MCF 10A (cell line): ENCODE results near the gene HAP1. TPM values are rescaled to one million over a fixed set of nuclear protein-coding genes. Genes with fewer than 3 reads are reported as not detected.

Experiments
- BruUV-seq: library from RNA; stranded (reverse); fragments of 400-500 nt; replicated peaks from 2 replicates; lab custom pipeline; 2021; lab: Mats Ljungman, UMichigan
- CTCF ChIA-PET: fragments of 300-600 bp; sonication (Branson Sonifier 250); formaldehyde crosslinking; extraction: SDS; loops from one replicate; lab custom pipeline; 2021; ENCODE audit warnings: antibody characterized with exemption, inconsistent platforms; lab: Yijun Ruan, JAX
- POLR2A ChIA-PET: fragments of 300-600, 350-650 bp; sonication (Branson Sonifier 250); formaldehyde crosslinking; extraction: SDS; loops from one replicate; lab custom pipeline; 2020; ENCODE audit warnings: antibody characterized with exemption, inconsistent platforms; lab: Yijun Ruan, JAX
- DNase-seq: peaks from one replicate; pipeline ENCODE4 v3.0.0-alpha.2; 2018; ENCODE audit not compliant: unreplicated experiment
- H3K27ac Mint-ChIP-seq: one replicate; pipeline ENCODE4 v1.8.0; 2022; ENCODE audit warnings: mild to moderate bottlenecking, low read depth, mixed read lengths; ENCODE audit not compliant: unreplicated experiment
- H3K27me3 Mint-ChIP-seq: one replicate; pipeline ENCODE4 v1.8.0; 2022; ENCODE audit warnings: mixed read lengths; ENCODE audit not compliant: insufficient read depth, unreplicated experiment
- H3K36me3 Mint-ChIP-seq: one replicate; pipeline ENCODE4 v1.8.0; 2022; ENCODE audit warnings: mild to moderate bottlenecking, moderate library complexity, mixed read lengths; ENCODE audit not compliant: insufficient read depth, unreplicated experiment
- H3K4me1 Mint-ChIP-seq: one replicate; pipeline ENCODE4 v1.8.0; 2022; ENCODE audit warnings: mixed read lengths; ENCODE audit not compliant: insufficient read depth, unreplicated experiment
- H3K4me3 Mint-ChIP-seq: one replicate; pipeline ENCODE4 v1.8.0; 2022; ENCODE audit warnings: mild to moderate bottlenecking, moderate library complexity, mixed read lengths; ENCODE audit not compliant: unreplicated experiment
- H3K9me3 Mint-ChIP-seq: one replicate; pipeline ENCODE4 v1.8.0; 2022; ENCODE audit warnings: mixed read lengths; ENCODE audit not compliant: unreplicated experiment
- intact Hi-C: fragments of 100-400 bp; cut with micrococcal nuclease; formaldehyde crosslinking; loops from 2 replicates; pipeline ENCODE4 v1.14.1; 2022
- total RNA-seq: library from RNA; stranded (reverse); gene quantifications from 2 replicates; pipeline ENCODE4 v1.2.3, GENCODE V29; 2022
- TF ChIP-seq, protein P1 (sequence below): fragments of 200-600 bp; IDR thresholded peaks from one replicate; pipeline ENCODE4 v1.8.0; 2022; ENCODE audit warnings: antibody characterized with exemption, mild to moderate bottlenecking; ENCODE audit not compliant: unreplicated experiment

HAP1 gene
- total RNA-seq, 1 experiment from 2014 or later = 0.37 TPM

DNA sequence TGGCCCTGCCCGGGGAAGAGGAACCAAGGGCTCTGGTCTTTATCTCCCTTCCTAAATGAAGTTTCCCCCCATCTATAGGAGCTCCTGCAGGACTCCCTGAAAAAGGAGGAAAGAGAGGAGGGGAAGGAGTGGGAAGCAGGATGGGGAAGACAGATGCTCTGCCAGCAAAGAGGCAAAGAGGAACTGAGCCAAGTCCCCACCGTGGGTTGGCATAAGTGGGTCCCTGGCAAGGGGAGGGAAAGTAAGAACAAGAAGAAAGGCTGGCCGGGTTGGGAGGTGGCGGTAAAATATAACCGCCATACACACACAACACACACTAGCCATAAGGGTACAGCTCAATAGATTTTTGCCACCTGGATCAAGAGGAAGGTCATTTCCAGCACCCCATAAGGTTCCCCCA is 51.8 kb downstream of the HAP1 start:
- Mint-ChIP-seq H3K27ac (no peak overlapping the region), H3K27me3 (no peaks in the 10 kb centered on the region), H3K4me3 (no peak overlapping the region), H3K9me3 (no peaks in the 10 kb centered on the region), H3K36me3 (peaks cover 6% of the 10 kb centered on the region), H3K4me1 (peaks cover 15% of the 10 kb centered on the region)
- BruUV-seq = no TSS peak
- TF ChIP-seq, protein P1, sequence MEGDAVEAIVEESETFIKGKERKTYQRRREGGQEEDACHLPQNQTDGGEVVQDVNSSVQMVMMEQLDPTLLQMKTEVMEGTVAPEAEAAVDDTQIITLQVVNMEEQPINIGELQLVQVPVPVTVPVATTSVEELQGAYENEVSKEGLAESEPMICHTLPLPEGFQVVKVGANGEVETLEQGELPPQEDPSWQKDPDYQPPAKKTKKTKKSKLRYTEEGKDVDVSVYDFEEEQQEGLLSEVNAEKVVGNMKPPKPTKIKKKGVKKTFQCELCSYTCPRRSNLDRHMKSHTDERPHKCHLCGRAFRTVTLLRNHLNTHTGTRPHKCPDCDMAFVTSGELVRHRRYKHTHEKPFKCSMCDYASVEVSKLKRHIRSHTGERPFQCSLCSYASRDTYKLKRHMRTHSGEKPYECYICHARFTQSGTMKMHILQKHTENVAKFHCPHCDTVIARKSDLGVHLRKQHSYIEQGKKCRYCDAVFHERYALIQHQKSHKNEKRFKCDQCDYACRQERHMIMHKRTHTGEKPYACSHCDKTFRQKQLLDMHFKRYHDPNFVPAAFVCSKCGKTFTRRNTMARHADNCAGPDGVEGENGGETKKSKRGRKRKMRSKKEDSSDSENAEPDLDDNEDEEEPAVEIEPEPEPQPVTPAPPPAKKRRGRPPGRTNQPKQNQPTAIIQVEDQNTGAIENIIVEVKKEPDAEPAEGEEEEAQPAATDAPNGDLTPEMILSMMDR = no peak
- intact Hi-C loops = no loop called here
- CTCF ChIA-PET = interaction anchor here (0.6 to 1.7 kb wide), 2 partner anchors 13 to 861 kb away, joined by 3 to 8 read pairs; no protein-coding TSS in a partner anchor
- DNase-seq = no peak
- POLR2A ChIA-PET = interaction anchor here (0.6 to 0.9 kb wide), 2 partner anchors 874 to 1181 kb away, joined by 3 read pairs; partner anchors contain the start of gene TNS4

DNA sequence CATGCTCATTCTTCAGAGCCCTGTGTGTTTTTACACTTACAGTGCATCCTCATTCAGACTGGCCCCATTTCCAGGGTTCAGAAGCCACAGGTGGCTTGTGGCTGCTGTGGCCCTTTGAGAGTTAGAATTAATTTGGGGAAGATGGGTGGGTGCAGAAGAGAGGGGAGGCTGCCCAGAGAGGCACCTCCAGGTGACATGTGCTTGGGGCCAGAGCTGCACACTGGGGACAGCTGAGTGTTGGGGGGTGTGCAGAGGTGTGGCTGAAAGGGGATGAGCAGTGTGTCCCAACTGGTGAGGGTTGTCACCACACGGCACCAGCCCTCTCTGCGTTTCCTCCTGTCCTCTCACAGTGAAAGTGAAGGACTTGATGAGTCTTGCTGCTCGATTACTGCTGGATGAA is 52.7 kb downstream of the HAP1 start:
- TF ChIP-seq, protein P1 = no peak
- no TSS peak for BruUV-seq
- DNase-seq = no peak
- CTCF ChIA-PET = interaction anchor here (0.6 to 1.7 kb wide), 3 partner anchors 14 to 28 kb away, joined by 3 to 8 read pairs (median 4); no protein-coding TSS in a partner anchor
- H3K4me1 Mint-ChIP-seq = peaks cover 14% of the 10 kb centered on the region
- POLR2A ChIA-PET = no interaction called here
- H3K4me3 Mint-ChIP-seq = no peak overlapping the region
- H3K27ac Mint-ChIP-seq = no peak overlapping the region
- intact Hi-C loops = no loop called here
- no peaks in the 10 kb centered on the region for H3K9me3 Mint-ChIP-seq
- H3K27me3 Mint-ChIP-seq = no peaks in the 10 kb centered on the region
- H3K36me3 Mint-ChIP-seq = peaks cover 6% of the 10 kb centered on the region

DNA sequence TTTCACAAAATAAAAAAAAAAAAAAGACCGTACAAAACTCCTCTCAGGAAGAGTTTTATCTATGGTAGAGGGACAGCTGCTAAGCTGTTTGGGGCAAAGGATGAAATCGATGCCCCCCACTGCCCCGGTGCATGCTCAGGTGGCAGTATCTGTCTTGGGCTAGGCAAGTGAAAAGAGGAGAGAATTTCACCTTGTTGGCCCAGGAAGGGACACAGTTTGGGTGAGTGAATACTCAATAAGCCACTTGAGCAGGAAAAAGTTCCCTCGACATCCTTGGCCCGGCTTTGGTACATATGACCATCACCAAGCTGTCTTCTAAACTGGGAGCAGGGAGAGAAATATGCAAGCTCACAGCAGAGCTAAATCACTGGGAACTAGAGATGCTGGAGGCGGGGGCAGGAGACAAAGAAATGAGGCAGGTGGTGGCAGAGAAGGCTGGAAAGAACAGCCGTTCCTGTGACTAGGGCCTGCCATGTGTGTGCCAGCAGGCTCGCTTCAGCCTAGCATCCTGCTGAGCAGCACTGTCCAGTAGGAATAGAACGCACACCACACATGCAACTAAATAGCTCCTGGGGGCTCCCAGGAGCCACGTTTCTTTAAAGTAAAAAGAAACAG is 53.9 kb downstream of the HAP1 start:
- no peak for DNase-seq
- no peak overlapping the region for H3K27ac Mint-ChIP-seq

More for the DNA sequence above, 53.9 kb downstream of the HAP1 start:
- intact Hi-C loops = no loop called here
- H3K9me3 Mint-ChIP-seq = no peaks in the 10 kb centered on the region
- ChIA-PET POLR2A (interaction anchor here (0.6 to 4.0 kb wide), 4 partner anchors 9 to 765 kb away, joined by 3 to 113 read pairs (median 13); partner anchors contain the start of gene EIF1), CTCF (interaction anchor here (0.6 to 1.2 kb wide), 5 partner anchors 13 to 134 kb away, joined by 3 to 4 read pairs (median 3); no protein-coding TSS in a partner anchor)
- no peak overlapping the region for H3K4me3 Mint-ChIP-seq
- peaks cover 14% of the 10 kb centered on the region for H3K4me1 Mint-ChIP-seq
- TF ChIP-seq, protein P1 = no peak
- H3K27me3 Mint-ChIP-seq = no peaks in the 10 kb centered on the region
- peaks cover 6% of the 10 kb centered on the region for H3K36me3 Mint-ChIP-seq
- BruUV-seq = no TSS peak
